ENCODE data around the gene TMEM135. TPM values are rescaled to one million over a fixed set of nuclear protein-coding genes. Genes with fewer than 3 reads are reported as not detected.

Gene TMEM135
- total RNA-seq, 1 donor from 2014 or later: 20.6 TPM

- Histone ChIP-seq H3K79me2 (ENCODE audit: insufficient read depth, low read length) (no peaks in the 10 kb centered on the region), H3K4me3 (ENCODE audit: insufficient read depth, low read depth, low read length) (no peak overlapping the region), H3K36me3 (ENCODE audit: insufficient read depth, low read length) (peaks cover 2% of the 10 kb centered on the region), H3K27ac (ENCODE audit: low read depth, low read length) (no peak overlapping the region), H4K20me1 (ENCODE audit: insufficient read depth, low read length) (no peaks in the 10 kb centered on the region), H2AFZ (ENCODE audit: low read depth, low read length) (no peak overlapping the region), H3K4me1 (ENCODE audit: insufficient read depth, low read length) (no peaks in the 10 kb centered on the region), H3K4me2 (ENCODE audit: low read length) (no peak overlapping the region), H3K9ac (ENCODE audit: low read length) (no peak overlapping the region), H3K27me3 (ENCODE audit: insufficient read depth, low read length) (no peaks in the 10 kb centered on the region), H3K9me3 (ENCODE audit: insufficient read depth, low read depth, low read length) (no peaks in the 10 kb centered on the region)
- Mint-ChIP-seq H3K4me3 (ENCODE audit: unreplicated experiment) (no peak overlapping the region), H3K27me3 (ENCODE audit: low read depth, unreplicated experiment) (no peaks in the 10 kb centered on the region), H3K4me1 (ENCODE audit: low read depth, unreplicated experiment) (peaks cover 13% of the 10 kb centered on the region), H3K9me3 (ENCODE audit: unreplicated experiment) (no peaks in the 10 kb centered on the region), H3K27ac (ENCODE audit: unreplicated experiment) (no peak overlapping the region), H3K36me3 (ENCODE audit: low read depth, unreplicated experiment) (peaks cover 3% of the 10 kb centered on the region)
- no peak for DNase-seq (ENCODE audit: low read depth)
- no peak for TF ChIP-seq CTCF (IDR thresholded peaks at IDR 0.05; ENCODE audit: insufficient read depth, low read depth, low read length)
- TF ChIP-seq EZH2 (IDR thresholded peaks at IDR 0.05; ENCODE audit: insufficient read depth, low read length): no peak
- FAIRE-seq: no peak
Measured at GRCh38 chr11:87323899-87324298, 286.2 kb downstream of the TMEM135 start.

GRCh38 chr11:87324817-87325489 lies 287.2 kb downstream of the TMEM135 start:
- no peaks in the 10 kb centered on the region for H3K27me3 ChIP-seq (ENCODE audit: insufficient read depth, low read length)
- H3K9me3 ChIP-seq (ENCODE audit: insufficient read depth, low read depth, low read length): no peaks in the 10 kb centered on the region
- H3K4me1 Mint-ChIP-seq (ENCODE audit: low read depth, unreplicated experiment): peaks cover 13% of the 10 kb centered on the region
- H3K27ac ChIP-seq (ENCODE audit: low read depth, low read length): no peak overlapping the region
- H3K27me3 Mint-ChIP-seq (ENCODE audit: low read depth, unreplicated experiment): no peaks in the 10 kb centered on the region
- peak overlapping the region; percentile 28 for H3K27ac Mint-ChIP-seq (ENCODE audit: unreplicated experiment)
- H3K4me3 Mint-ChIP-seq (ENCODE audit: unreplicated experiment): no peak overlapping the region
- peaks cover 3% of the 10 kb centered on the region for H3K36me3 Mint-ChIP-seq (ENCODE audit: low read depth, unreplicated experiment)
- no peaks in the 10 kb centered on the region for H3K9me3 Mint-ChIP-seq (ENCODE audit: unreplicated experiment)
- DNase-seq (ENCODE audit: low read depth) (peak; percentile 48), FAIRE-seq (no peak)
- peaks cover 2% of the 10 kb centered on the region for H3K36me3 ChIP-seq (ENCODE audit: insufficient read depth, low read length)
- no peak overlapping the region for H3K4me3 ChIP-seq (ENCODE audit: insufficient read depth, low read depth, low read length)
- no peak overlapping the region for H2AFZ ChIP-seq (ENCODE audit: low read depth, low read length)
- H3K4me2 ChIP-seq (ENCODE audit: low read length): no peak overlapping the region
- no peaks in the 10 kb centered on the region for H4K20me1 ChIP-seq (ENCODE audit: insufficient read depth, low read length)
- H3K4me1 ChIP-seq (ENCODE audit: insufficient read depth, low read length): no peaks in the 10 kb centered on the region
- TF ChIP-seq CTCF (IDR thresholded peaks at IDR 0.05; ENCODE audit: insufficient read depth, low read depth, low read length) (no peak), EZH2 (IDR thresholded peaks at IDR 0.05; ENCODE audit: insufficient read depth, low read length) (no peak)
- no peak overlapping the region for H3K9ac ChIP-seq (ENCODE audit: low read length)
- no peaks in the 10 kb centered on the region for H3K79me2 ChIP-seq (ENCODE audit: insufficient read depth, low read length)

GRCh38 chr11:87325490-87325872 lies 287.7 kb downstream of the TMEM135 start:
- Histone ChIP-seq H3K4me1 (ENCODE audit: insufficient read depth, low read length) (no peaks in the 10 kb centered on the region), H3K79me2 (ENCODE audit: insufficient read depth, low read length) (no peaks in the 10 kb centered on the region), H3K27me3 (ENCODE audit: insufficient read depth, low read length) (no peaks in the 10 kb centered on the region), H3K4me2 (ENCODE audit: low read length) (no peak overlapping the region), H3K27ac (ENCODE audit: low read depth, low read length) (no peak overlapping the region), H3K9ac (ENCODE audit: low read length) (no peak overlapping the region), H3K36me3 (ENCODE audit: insufficient read depth, low read length) (peaks cover 2% of the 10 kb centered on the region), H2AFZ (ENCODE audit: low read depth, low read length) (no peak overlapping the region), H4K20me1 (ENCODE audit: insufficient read depth, low read length) (no peaks in the 10 kb centered on the region), H3K9me3 (ENCODE audit: insufficient read depth, low read depth, low read length) (no peaks in the 10 kb centered on the region), H3K4me3 (ENCODE audit: insufficient read depth, low read depth, low read length) (no peak overlapping the region)
- Mint-ChIP-seq H3K27ac (ENCODE audit: unreplicated experiment) (peak overlapping the region; percentile 28), H3K9me3 (ENCODE audit: unreplicated experiment) (no peaks in the 10 kb centered on the region), H3K4me3 (ENCODE audit: unreplicated experiment) (no peak overlapping the region), H3K36me3 (ENCODE audit: low read depth, unreplicated experiment) (peaks cover 3% of the 10 kb centered on the region), H3K4me1 (ENCODE audit: low read depth, unreplicated experiment) (peaks cover 13% of the 10 kb centered on the region), H3K27me3 (ENCODE audit: low read depth, unreplicated experiment) (no peaks in the 10 kb centered on the region)
- DNase-seq (ENCODE audit: low read depth): no peak
- FAIRE-seq: no peak
- TF ChIP-seq EZH2 (IDR thresholded peaks at IDR 0.05; ENCODE audit: insufficient read depth, low read length): no peak
- no peak for TF ChIP-seq CTCF (IDR thresholded peaks at IDR 0.05; ENCODE audit: insufficient read depth, low read depth, low read length)
